ENCODE measurements around the gene MMP2. TPM values are rescaled to one million over a fixed set of nuclear protein-coding genes. Genes with fewer than 3 reads are reported as not detected.

MMP2 gene
- total and polyA plus RNA-seq, 10 of the 15 experiments (the other 5 are each of a cell fraction or from before 2014, with no cell fraction given) = 0.37 to 0.80 (median 0.59) TPM; not detected in 7

- Histone ChIP-seq H3K27me3 (replicated peaks in 1 of 2; ENCODE audit: control insufficient read depth in 2 of 2, insufficient read depth in 2 of 2, low read length in 1 of 2) (no peaks in the 10 kb centered on the region), H3K36me3 (ENCODE audit: control insufficient read depth in 2 of 2, insufficient read depth in 2 of 2, low read length in 1 of 2) (no peaks in the 10 kb centered on the region), H2AFZ (ENCODE audit: control insufficient read depth, low read depth, low read length) (no peak overlapping the region), H3K4me1 (ENCODE audit: control insufficient read depth, insufficient read depth, low read length) (no peaks in the 10 kb centered on the region), H4K20me1 (ENCODE audit: control insufficient read depth, insufficient read depth) (no peaks in the 10 kb centered on the region), H3K9me3 (replicated peaks; ENCODE audit: control insufficient read depth, insufficient read depth, low read length) (no peaks in the 10 kb centered on the region), H3K27ac (ENCODE audit: control insufficient read depth, insufficient read depth) (no peak overlapping the region), H3K79me2 (ENCODE audit: control insufficient read depth, insufficient read depth, low read length) (no peaks in the 10 kb centered on the region), H3K9ac (ENCODE audit: control insufficient read depth, insufficient read depth, low read length) (no peak overlapping the region), H3K4me2 (ENCODE audit: control insufficient read depth, insufficient read depth) (no peak overlapping the region), H3K4me3 (no peak overlapping the region)
- no TSS peak for BruUV-seq (replicated peaks)
- POLR2A ChIA-PET = no interaction called here
- CTCF ChIA-PET = interaction anchor here (1.8 kb wide), 1 partner anchor 79 kb away, joined by 10 read pairs; no protein-coding TSS in a partner anchor
- no peak for ATAC-seq
- 0 out of 2 replicates have a peak, but pooled peaks have one; percentile 12 for TF ChIP-seq RAD21 (IDR thresholded peaks at IDR 0.05; ENCODE audit: insufficient read depth, low read depth, low read length)
- no peak for TF ChIP-seq SREBF2 (IDR thresholded peaks at IDR 0.05; ENCODE audit: low read length)
- RAD21 ChIA-PET (ENCODE audit: unreplicated experiment) = no interaction called here
- in situ Hi-C loops (cut with MboI) (loop anchor here (10.0 kb wide), 1 partner anchor 61 kb away; no protein-coding TSS in a partner anchor), intact Hi-C loops (cut with micrococcal nuclease; ENCODE audit: unreplicated experiment) (loop anchor here (2.0 kb wide), 1 partner anchor 79 kb away; no protein-coding TSS in a partner anchor)
- FAIRE-seq = no peak
- no peak for DNase-seq (ENCODE audit: low read depth, low spot score)
- 40% methylated on average over 2 of the region's 2 CpGs for WGBS (ENCODE audit: insufficient coverage, insufficient replicate concordance, low lambda C conversion rate, missing lambda C conversion rate)
- SMC1A ChIA-PET (ENCODE audit: uncharacterized antibody, unreplicated experiment) = no interaction called here
These were observed 64.5 kb downstream of the MMP2 start for GRCh38 chr16:55543472-55543871.

- ChIA-PET CTCF (no interaction called here), RAD21 (ENCODE audit: unreplicated experiment) (no interaction called here), SMC1A (ENCODE audit: uncharacterized antibody, unreplicated experiment) (no interaction called here), POLR2A (no interaction called here)
- Histone ChIP-seq H3K4me3 (no peak overlapping the region), H3K36me3 (ENCODE audit: control insufficient read depth in 2 of 2, insufficient read depth in 2 of 2, low read length in 1 of 2) (no peaks in the 10 kb centered on the region), H3K27me3 (replicated peaks in 1 of 2; ENCODE audit: control insufficient read depth in 2 of 2, insufficient read depth in 2 of 2, low read length in 1 of 2) (no peaks in the 10 kb centered on the region; a peak in 1 of 4 replicates), H3K9me3 (replicated peaks; ENCODE audit: control insufficient read depth, insufficient read depth, low read length) (no peaks in the 10 kb centered on the region), H3K4me2 (ENCODE audit: control insufficient read depth, insufficient read depth) (no peak overlapping the region), H3K9ac (ENCODE audit: control insufficient read depth, insufficient read depth, low read length) (no peak overlapping the region), H3K79me2 (ENCODE audit: control insufficient read depth, insufficient read depth, low read length) (no peaks in the 10 kb centered on the region), H2AFZ (ENCODE audit: control insufficient read depth, low read depth, low read length) (no peak overlapping the region), H4K20me1 (ENCODE audit: control insufficient read depth, insufficient read depth) (no peaks in the 10 kb centered on the region), H3K27ac (ENCODE audit: control insufficient read depth, insufficient read depth) (no peak overlapping the region), H3K4me1 (ENCODE audit: control insufficient read depth, insufficient read depth, low read length) (no peaks in the 10 kb centered on the region)
- no TSS peak for BruUV-seq (replicated peaks)
- intact Hi-C loops (cut with micrococcal nuclease; ENCODE audit: unreplicated experiment) = no loop called here
- no peak for DNase-seq (ENCODE audit: low read depth, low spot score)
- no peak for FAIRE-seq
- no peak for ATAC-seq
- in situ Hi-C loops (cut with MboI) = no loop called here
- TF ChIP-seq ATF3 (IDR thresholded peaks at IDR 0.05; ENCODE audit: borderline replicate concordance, extremely low read depth, low read depth, low read length) (no peak), CREB1 (IDR thresholded peaks at IDR 0.05; ENCODE audit: low read depth) (no peak), CBX3 (IDR thresholded peaks at IDR 0.05; ENCODE audit: borderline replicate concordance, low read depth) (no peak), RCOR1 (conservative IDR thresholded peaks at IDR 0.05; ENCODE audit: low read depth, low read length) (no peak), HSF1 (IDR thresholded peaks at IDR 0.05; ENCODE audit: low read depth, low read length) (no peak), NRF1 (conservative IDR thresholded peaks at IDR 0.05; ENCODE audit: low read depth, low read length) (no peak), ELK1 (IDR thresholded peaks at IDR 0.05; ENCODE audit: low read depth, low read length) (no peak), ZNF687 (IDR thresholded peaks at IDR 0.05) (no peak), FOXM1 (IDR thresholded peaks at IDR 0.05; ENCODE audit: low read depth, low read length) (no peak), RAD21 (IDR thresholded peaks at IDR 0.05; ENCODE audit: insufficient read depth, low read depth, low read length) (no peak)
These were observed 73.6 kb downstream of the MMP2 start for GRCh38 chr16:55552621-55553020.

Data from GM12878 (cell line).